H1 (cell line): ENCODE measurements around the gene MT1B. TPM values are rescaled to one million over a fixed set of nuclear protein-coding genes. Genes with fewer than 3 reads are reported as not detected.

Experiments used
- CTCF ChIA-PET: fragments of 300-600 bp; sonication (Branson Sonifier 250); formaldehyde crosslinking; loops from one replicate; lab custom pipeline; 2021; ENCODE audit not compliant: partially characterized antibody; lab: Charles Lee
- POLR2A ChIA-PET: fragments of 300-600 bp; sonication (Branson Sonifier 250); formaldehyde crosslinking; loops from one replicate; lab custom pipeline; 2021; ENCODE audit warnings: inconsistent platforms; ENCODE audit not compliant: partially characterized antibody; lab: Charles Lee
- DNase-seq, 2 experiments: peaks; one replicate each; pipeline versions ENCODE4 v3.0.0 to v3.0.0-alpha.2; 2010 to 2022; ENCODE audit warnings: low spot score in 2 of 2, low read depth in 1 of 2, mixed read lengths in 1 of 2
- FAIRE-seq: peaks from 2 replicates; lab custom pipeline; 2011; peaks lifted over from hg19 to GRCh38; lab: Jason Lieb, UNC
- H2AFZ ChIP-seq: 2 replicates; pipeline ENCODE4 v1.8.1; 2012; ENCODE audit warnings: low read length, inconsistent platforms
- H2AK5ac ChIP-seq: 2 replicates; pipeline ENCODE4 v1.6.1; 2013; ENCODE audit warnings: low read depth, low read length
- H2BK120ac ChIP-seq: replicated peaks from 2 replicates; pipeline ENCODE3; 2013; ENCODE audit warnings: low read depth, low read length, inconsistent platforms
- H2BK12ac ChIP-seq: 2 replicates; pipeline ENCODE4 v1.6.1; 2013; ENCODE audit warnings: low read depth, low read length
- H2BK15ac ChIP-seq: 2 replicates; pipeline ENCODE4 v1.6.1; 2013; ENCODE audit warnings: low read length
- H2BK20ac ChIP-seq: 2 replicates; pipeline ENCODE4 v1.6.1; 2013; ENCODE audit warnings: low read length
- H2BK5ac ChIP-seq: 2 replicates; pipeline ENCODE4 v1.6.1; 2013; ENCODE audit warnings: low read depth, low read length
- H3K14ac ChIP-seq: 2 replicates; pipeline ENCODE4 v1.6.1; 2013; ENCODE audit warnings: inconsistent platforms; ENCODE audit not compliant: insufficient read length
- H3K18ac ChIP-seq: 2 replicates; pipeline ENCODE4 v1.6.1; 2013; ENCODE audit warnings: low read length; ENCODE audit errors: extremely low read depth
- H3K23ac ChIP-seq: 2 replicates; pipeline ENCODE4 v1.6.1; 2013; ENCODE audit warnings: inconsistent platforms; ENCODE audit not compliant: insufficient read length
- H3K23me2 ChIP-seq: 2 replicates; pipeline ENCODE4 v1.6.1; 2013; ENCODE audit warnings: low read depth, low read length
- H3K27ac ChIP-seq: 2 replicates; pipeline ENCODE4 v1.6.1; 2011; ENCODE audit warnings: low read depth, low read length, inconsistent platforms
- H3K27me3 ChIP-seq, 4 experiments: replicated peaks in 1 of 4; 1 replicate in 1 of 4; 2 replicates in 3 of 4; pipeline versions ENCODE4 v1.6.1 to v1.8.1; 2011 to 2013; ENCODE audit warnings: low read length in 3 of 4, mild to moderate bottlenecking in 3 of 4, inconsistent platforms in 2 of 4, mixed read lengths in 2 of 4, moderate library complexity in 1 of 4; ENCODE audit not compliant: control insufficient read depth in 3 of 4, insufficient read depth in 3 of 4; ENCODE audit errors: extremely low read depth in 1 of 4
- H3K36me3 ChIP-seq, 4 experiments: 2 replicates each; pipeline versions ENCODE4 v1.6.1 to v1.8.1; 2011 to 2013; ENCODE audit warnings: mild to moderate bottlenecking in 4 of 4, low read length in 3 of 4, moderate library complexity in 2 of 4, control low read depth in 1 of 4, inconsistent platforms in 1 of 4; ENCODE audit not compliant: insufficient read depth in 4 of 4, control insufficient read depth in 2 of 4
- H3K4ac ChIP-seq: replicated peaks from 2 replicates; pipeline ENCODE3; 2013; ENCODE audit warnings: low read length, low read depth, mixed read lengths, inconsistent platforms; ENCODE audit not compliant: insufficient read length
- H3K4me1 ChIP-seq, 4 experiments: replicated peaks in 1 of 4; 1 replicate in 1 of 4; 2 replicates in 3 of 4; pipeline versions ENCODE4 v1.6.1 to v1.8.1; 2011 to 2013; ENCODE audit warnings: low read length in 3 of 4, inconsistent platforms in 2 of 4, mixed read lengths in 1 of 4; ENCODE audit not compliant: insufficient read depth in 4 of 4, control insufficient read depth in 3 of 4
- H3K4me2 ChIP-seq, 2 experiments: 2 replicates each; pipeline versions ENCODE4 v1.6.1 to v1.8.1; 2011 to 2013; ENCODE audit warnings: low read depth in 2 of 2, low read length in 2 of 2, control low read depth in 1 of 2, inconsistent platforms in 1 of 2, mild to moderate bottlenecking in 1 of 2; ENCODE audit not compliant: insufficient read depth in 1 of 2
- H3K4me3 ChIP-seq, 4 experiments: fragments of 200-600, 300-600 bp in 1 of 4; sonication (generic), shearing (Covaris generic), sonication (Bioruptor Twin) in 1 of 4; 2 replicates each; pipeline versions ENCODE4 v1.5.1 to v1.8.1; 2011 to 2016; ENCODE audit warnings: low read length in 4 of 4, low read depth in 3 of 4, control low read depth in 2 of 4, inconsistent platforms in 2 of 4, mild to moderate bottlenecking in 2 of 4, mixed read lengths in 1 of 4, moderate library complexity in 1 of 4; ENCODE audit not compliant: insufficient read depth in 2 of 4; ENCODE audit errors: extremely low read depth in 1 of 4
- H3K56ac ChIP-seq: replicated peaks from 2 replicates; pipeline ENCODE3; 2013; ENCODE audit warnings: low read depth, mild to moderate bottlenecking, mixed read lengths, low read length, inconsistent platforms; ENCODE audit not compliant: insufficient read length
- H3K79me1 ChIP-seq: 2 replicates; pipeline ENCODE4 v1.6.1; 2013; ENCODE audit warnings: low read depth, low read length, control low read depth
- H3K79me2 ChIP-seq, 2 experiments: 2 replicates each; pipeline versions ENCODE4 v1.6.1 to v1.8.1; 2012 to 2013; ENCODE audit warnings: low read length in 2 of 2, mild to moderate bottlenecking in 2 of 2, inconsistent platforms in 1 of 2; ENCODE audit not compliant: insufficient read depth in 2 of 2, control insufficient read depth in 1 of 2
- H3K9ac ChIP-seq, 4 experiments: replicated peaks in 1 of 4; 1 replicate in 1 of 4; 2 replicates in 3 of 4; pipeline versions ENCODE4 v1.6.1 to v1.8.1; 2011 to 2013; ENCODE audit warnings: low read depth in 3 of 4, low read length in 3 of 4, control low read depth in 2 of 4, mild to moderate bottlenecking in 2 of 4, moderate library complexity in 2 of 4, inconsistent platforms in 1 of 4; ENCODE audit errors: extremely low read depth in 1 of 4
- H3K9me3 ChIP-seq, 2 experiments: 2 replicates each; pipeline versions ENCODE4 v1.6.1 to v1.8.1; 2012 to 2013; ENCODE audit warnings: mild to moderate bottlenecking in 2 of 2, moderate library complexity in 2 of 2, control low read depth in 1 of 2, inconsistent platforms in 1 of 2, low read depth in 1 of 2, low read length in 1 of 2, mixed read lengths in 1 of 2; ENCODE audit not compliant: insufficient read depth in 2 of 2
- H4K20me1 ChIP-seq, 2 experiments: replicated peaks in 1 of 2; 2 replicates each; pipeline versions ENCODE3 to v1.8.1; 2011 to 2013; ENCODE audit warnings: inconsistent platforms in 2 of 2, low read length in 2 of 2, mild to moderate bottlenecking in 1 of 2; ENCODE audit not compliant: insufficient read depth in 2 of 2, control insufficient read depth in 1 of 2
- H4K5ac ChIP-seq: 2 replicates; pipeline ENCODE4 v1.6.1; 2013; ENCODE audit warnings: low read length, low read depth, mixed read lengths, inconsistent platforms; ENCODE audit not compliant: insufficient read length
- H4K8ac ChIP-seq: 2 replicates; pipeline ENCODE4 v1.8.0; 2013; ENCODE audit warnings: mild to moderate bottlenecking, moderate library complexity, low read length, inconsistent platforms; ENCODE audit not compliant: insufficient read depth; ENCODE audit errors: extremely low read depth
- H4K91ac ChIP-seq: replicated peaks from 2 replicates; pipeline ENCODE3; 2013; ENCODE audit warnings: low read length, mixed read lengths, inconsistent platforms; ENCODE audit not compliant: insufficient read length
- ATF2 ChIP-seq: IDR thresholded peaks from 2 replicates; pipeline ENCODE4 v1.6.1; 2012; ENCODE audit warnings: low read length, inconsistent platforms
- CREB1 ChIP-seq: IDR thresholded peaks from 2 replicates; pipeline ENCODE4 v1.6.1; 2012; ENCODE audit warnings: inconsistent platforms
- CTBP2 ChIP-seq: IDR thresholded peaks from 2 replicates; pipeline ENCODE4 v1.7.0; 2011; ENCODE audit warnings: borderline replicate concordance, mild to moderate bottlenecking, moderate library complexity, mixed read lengths, low read length; ENCODE audit not compliant: insufficient read depth, insufficient read length
- E2F6 ChIP-seq: IDR thresholded peaks from 2 replicates; pipeline ENCODE4 v1.6.1; 2012; ENCODE audit warnings: inconsistent platforms
- EGR1 ChIP-seq: IDR thresholded peaks from 2 replicates; pipeline ENCODE4 v1.6.1; 2011; ENCODE audit warnings: low read depth, low read length, borderline replicate concordance
- GABPA ChIP-seq: IDR thresholded peaks from 2 replicates; pipeline ENCODE4 v1.6.1; 2011; ENCODE audit warnings: mild to moderate bottlenecking, low read length, moderate library complexity, borderline replicate concordance; ENCODE audit not compliant: insufficient read depth
- MAFK ChIP-seq: IDR thresholded peaks from 2 replicates; pipeline ENCODE4 v1.6.1; 2012; ENCODE audit warnings: low read depth, mild to moderate bottlenecking, improper control_type of control experiment, low read length
- RXRA ChIP-seq: IDR thresholded peaks from 2 replicates; pipeline ENCODE4 v1.6.1; 2011; ENCODE audit warnings: low read depth, mild to moderate bottlenecking, low read length, moderate library complexity; ENCODE audit not compliant: insufficient read depth
- SRF ChIP-seq: IDR thresholded peaks from 2 replicates; pipeline ENCODE4 v1.6.1; 2011; ENCODE audit warnings: mild to moderate bottlenecking, low read depth, low read length, moderate library complexity
- TAF1 ChIP-seq: IDR thresholded peaks from 2 replicates; pipeline ENCODE4 v1.6.1; 2011; ENCODE audit warnings: mild to moderate bottlenecking, low read depth, low read length
- TEAD4 ChIP-seq: IDR thresholded peaks from 2 replicates; pipeline ENCODE4 v1.6.1; 2012; ENCODE audit warnings: low read depth, low read length, inconsistent platforms, mixed read lengths
- YY1 ChIP-seq: IDR thresholded peaks from 2 replicates; pipeline ENCODE4 v1.6.1; 2011; ENCODE audit warnings: low read depth, mild to moderate bottlenecking, low read length
- WGBS, 2 experiments: shearing (Covaris generic) in 1 of 2; methylation state at CpG; one replicate each; pipeline versions ENCODE4 v1.1.6 to v1.1.7; 2013 to 2015; ENCODE audit warnings: low lambda C conversion rate in 2 of 2, mixed read lengths in 2 of 2, inconsistent platforms in 1 of 2, low coverage in 1 of 2, missing lambda C conversion rate in 1 of 2; ENCODE audit not compliant: insufficient replicate concordance in 2 of 2, insufficient coverage in 1 of 2, insufficient read length in 1 of 2; ENCODE audit errors: extremely low coverage in 1 of 2, missing lambda C conversion rate in 1 of 2; 5-methylcytosine and 5-hydroxymethylcytosine counted together
- polyA plus RNA-seq, 7 experiments: library from polyadenylated mRNA; depleted of rRNA in 3 of 7; stranded (reverse) in 5 of 7; unstranded in 2 of 7; fragments of >200 nt in 5 of 7; fragments of 200-250 nt in 2 of 7; gene quantifications; 1 replicate in 5 of 7; 2 replicates in 1 of 7; 4 replicates in 1 of 7; pipeline versions ENCODE4 v1.2.1 to v1.2.3, GENCODE V29; 2011 to 2013; ENCODE audit warnings: missing spikeins in 2 of 7, mixed read lengths in 2 of 7
- total RNA-seq: library from RNA; stranded (reverse); fragmentation: NEBNext Ultra II Directional; extraction: Animal tissue kit (Norgen Biotek cat#: 25700); gene quantifications from 2 replicates; pipeline ENCODE4 v1.2.1, GENCODE V29; 2021

The MT1B gene
- total and polyA plus RNA-seq, 2 of the 8 experiments (the other 6 are each of a cell fraction or from before 2014, with no cell fraction given): not detected

- FAIRE-seq: no peak
- ChIA-PET CTCF (interaction anchor here (0.8 to 2.9 kb wide), 10 partner anchors 9 to 173 kb away, joined by 3 to 10 read pairs (median 4); partner anchors contain the start of gene MT1E), POLR2A (interaction anchor here (2.7 kb wide), 1 partner anchor 13 kb away, joined by 10 read pairs; no protein-coding TSS in a partner anchor)
- Histone ChIP-seq H3K4me1 (no peaks in the 10 kb centered on the region), H4K20me1 (no peaks in the 10 kb centered on the region), H3K36me3 (no peaks in the 10 kb centered on the region), H3K23me2 (no peaks in the 10 kb centered on the region), H2AK5ac (no peak overlapping the region), H3K56ac (no peak overlapping the region), H3K27me3 (no peaks in the 10 kb centered on the region), H2BK12ac (no peak overlapping the region), H3K9ac (no peak overlapping the region), H2BK5ac (no peak overlapping the region), H3K4ac (no peak overlapping the region), H3K14ac (no peak overlapping the region), H4K8ac (no peak overlapping the region), H3K27ac (no peak overlapping the region), H2BK15ac (no peak overlapping the region), H3K9me3 (no peaks in the 10 kb centered on the region), H3K79me1 (no peaks in the 10 kb centered on the region), H3K23ac (no peak overlapping the region), H3K4me3 (no peak overlapping the region), H3K79me2 (no peaks in the 10 kb centered on the region), H2BK20ac (no peak overlapping the region), H2AFZ (no peak overlapping the region), H4K91ac (no peak overlapping the region), H4K5ac (no peak overlapping the region), H3K18ac (no peak overlapping the region), H3K4me2 (no peak overlapping the region), H2BK120ac (no peak overlapping the region)
- WGBS, 2 experiments: 80% methylated on average over 3 of the region's 3 CpGs; no CpG with 5 or more reads in 1 of the 2 experiments
- no peak for DNase-seq
- no peak for TF ChIP-seq YY1
- TF ChIP-seq E2F6: no peak
- TF ChIP-seq SRF: no peak
- TF ChIP-seq RXRA: no peak
- no peak for TF ChIP-seq TAF1
- TF ChIP-seq TEAD4: no peak
- TF ChIP-seq EGR1: no peak
- no peak for TF ChIP-seq CREB1
- TF ChIP-seq GABPA: no peak
- no peak for TF ChIP-seq ATF2
- TF ChIP-seq MAFK: no peak
- no peak for TF ChIP-seq CTBP2
These were observed 37.5 kb downstream of the MT1B start for GRCh38 chr16:56689171-56689570.
